Endometrium (tissue), 2 donors: Measurements from ENCODE around the gene CLRN3.

Source experiments
- FAIRE-seq: peaks from 2 replicates; lab custom pipeline; 2012; peaks lifted over from hg19 to GRCh38; lab: Jason Lieb, UNC
- donor health status: control.
- donor health status: control.

The CLRN3 gene

DNA sequence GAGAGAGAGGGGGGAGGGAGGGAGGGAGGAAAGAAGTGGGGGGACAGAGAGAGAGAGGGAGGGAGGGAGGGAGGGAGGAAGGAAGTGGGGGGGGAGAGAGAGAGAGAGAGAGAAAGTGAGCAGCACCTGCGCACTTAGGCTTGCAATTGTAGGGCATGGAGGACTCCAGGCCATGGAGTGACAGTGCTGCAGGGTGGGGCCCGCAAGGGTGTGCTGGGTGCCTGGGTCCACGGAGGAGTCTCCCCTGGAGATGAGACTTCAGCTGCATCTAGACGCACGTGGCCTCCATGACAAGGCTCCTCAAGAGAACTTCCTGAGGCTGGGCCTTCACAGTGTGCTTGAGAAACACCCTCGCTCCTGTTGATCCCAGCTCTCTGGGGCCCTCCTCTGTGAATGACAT lies 44.5 kb downstream of the CLRN3 start:
- FAIRE-seq: no peak

DNA sequence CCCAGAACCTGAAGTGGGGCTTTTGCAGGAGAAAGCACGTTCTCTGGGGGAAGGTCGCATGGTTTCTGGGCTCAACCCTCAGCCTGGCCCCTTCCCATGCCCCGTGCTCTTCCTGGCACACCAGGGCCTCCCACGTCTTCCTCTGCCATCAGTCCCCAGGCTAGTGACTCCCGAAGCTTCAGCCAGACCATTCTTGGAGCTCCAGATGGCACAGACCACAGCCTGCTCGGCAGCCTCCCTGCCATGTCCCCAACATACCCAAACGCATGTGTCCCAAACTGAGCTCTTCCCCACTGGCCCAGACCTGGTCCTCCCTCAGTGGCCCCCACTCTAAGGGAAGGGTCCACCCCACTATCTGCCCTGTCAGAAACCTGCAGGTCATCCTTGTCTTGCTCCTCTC lies 47.0 kb downstream of the CLRN3 start:
- no peak for FAIRE-seq

DNA sequence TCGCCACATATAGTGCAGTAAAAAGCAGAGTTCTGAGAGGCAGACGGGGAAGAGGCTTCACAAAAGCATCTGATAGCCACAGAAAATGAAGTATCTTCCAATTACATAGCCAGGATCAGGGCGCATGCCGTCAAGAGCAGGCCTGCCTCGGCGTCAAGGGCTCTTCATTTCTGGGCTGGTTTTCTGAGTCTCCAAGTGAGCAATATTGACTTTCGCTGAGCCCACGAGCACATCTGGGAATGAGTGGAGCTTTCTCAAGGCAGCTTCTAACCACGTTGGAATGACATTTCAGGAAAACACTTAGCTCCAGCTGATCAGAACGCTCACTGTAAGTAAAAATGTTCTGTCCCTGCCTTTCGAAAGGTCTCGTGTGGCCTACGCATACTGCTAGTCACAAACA lies 51.9 kb downstream of the CLRN3 start:
- FAIRE-seq: no peak

DNA sequence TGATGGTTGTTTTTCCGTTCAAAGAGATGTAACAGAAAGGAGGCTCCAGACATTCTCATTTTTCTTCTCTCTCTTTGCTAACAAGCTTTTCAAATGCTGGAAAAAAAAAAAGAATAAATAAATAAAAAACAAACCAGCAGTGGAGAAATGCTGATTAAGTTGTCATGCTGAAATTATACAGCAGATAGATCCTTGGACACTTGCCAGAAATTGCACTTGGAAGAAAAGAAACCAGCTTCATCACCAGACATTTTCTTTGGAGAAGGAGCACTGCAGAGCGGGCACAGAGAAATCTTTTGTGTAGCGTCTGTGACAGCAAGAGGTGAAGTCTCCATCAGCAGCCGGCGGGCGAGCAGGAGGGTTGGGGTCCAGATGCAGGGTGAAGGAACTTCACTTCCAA lies 55.8 kb downstream of the CLRN3 start:
- FAIRE-seq: no peak

DNA sequence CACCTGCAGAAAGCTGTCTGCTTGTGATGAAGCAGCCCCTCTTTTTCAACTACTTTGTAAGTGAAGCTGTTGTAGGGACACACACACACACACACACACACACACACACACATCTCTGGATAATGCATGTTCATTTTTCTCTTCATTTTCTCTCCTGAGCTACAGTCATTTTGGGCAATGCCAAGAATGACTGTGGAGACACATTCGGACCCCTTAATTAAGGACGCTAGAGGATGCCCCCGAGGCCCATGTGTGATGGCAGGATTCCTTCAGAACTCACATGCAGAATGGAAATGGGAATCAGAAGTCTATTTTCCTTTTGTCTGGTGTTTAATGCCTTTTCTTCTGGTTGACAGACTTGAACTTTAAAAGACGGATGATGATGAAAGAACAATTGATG lies 56.6 kb downstream of the CLRN3 start:
- no peak for FAIRE-seq

DNA sequence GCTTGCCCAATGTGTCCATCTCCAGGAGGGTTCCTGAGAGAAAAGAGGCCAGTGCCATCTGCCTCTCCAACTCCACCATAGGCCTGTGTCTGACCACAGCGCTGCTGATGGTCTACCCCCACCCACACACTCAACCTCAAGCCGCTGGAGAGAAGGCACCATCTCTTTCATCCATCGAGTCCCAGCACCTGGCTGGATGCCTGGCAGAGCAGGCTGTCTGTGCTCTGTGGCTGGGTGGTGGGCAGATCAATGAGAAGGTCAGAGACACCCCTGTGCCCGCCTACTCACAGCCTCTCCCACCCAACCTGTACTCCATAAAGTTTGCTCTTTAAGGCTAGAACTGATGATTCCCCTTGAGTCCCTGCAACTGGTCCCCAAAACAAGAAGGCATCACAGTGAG lies 58.0 kb downstream of the CLRN3 start:
- no peak for FAIRE-seq

DNA sequence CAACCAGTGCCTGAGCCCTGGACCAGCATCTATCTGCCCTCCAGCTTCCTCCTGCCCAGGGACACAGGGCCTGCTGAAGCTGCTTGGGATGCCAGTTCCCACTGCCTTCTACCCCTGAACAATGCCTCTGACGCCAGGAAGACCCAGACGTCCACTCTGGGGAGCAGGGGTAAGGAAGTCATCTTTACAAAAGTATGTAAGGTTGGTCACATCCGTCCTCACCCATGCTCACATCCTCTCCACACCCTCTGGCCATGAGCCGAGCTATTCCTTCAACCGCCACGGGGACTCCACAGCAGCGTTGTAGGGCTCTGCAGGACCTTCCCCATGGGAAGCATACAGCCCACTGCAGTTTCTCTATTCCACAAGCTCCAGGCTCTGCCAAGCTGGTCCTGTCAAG lies 58.5 kb downstream of the CLRN3 start:
- FAIRE-seq: no peak

DNA sequence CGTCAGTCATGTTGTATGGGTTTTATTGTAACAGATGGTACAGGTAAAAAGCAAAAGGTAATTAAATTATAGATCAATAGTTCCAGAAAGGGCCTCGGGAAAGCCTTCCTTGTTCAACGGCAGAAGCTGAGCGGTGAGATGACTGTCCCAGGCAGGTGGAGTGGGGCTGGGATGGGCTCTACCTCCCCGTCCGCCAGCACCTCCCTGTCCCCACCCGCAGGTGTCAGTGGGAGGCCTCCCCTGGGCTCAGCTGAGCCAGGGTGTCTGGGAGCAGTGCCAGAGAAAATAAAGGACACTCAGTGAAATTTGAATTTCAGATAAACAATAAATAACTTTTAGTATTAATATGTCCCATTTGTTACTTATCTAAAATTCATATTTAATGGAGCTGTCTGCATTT lies 58.9 kb downstream of the CLRN3 start:
- FAIRE-seq: no peak

DNA sequence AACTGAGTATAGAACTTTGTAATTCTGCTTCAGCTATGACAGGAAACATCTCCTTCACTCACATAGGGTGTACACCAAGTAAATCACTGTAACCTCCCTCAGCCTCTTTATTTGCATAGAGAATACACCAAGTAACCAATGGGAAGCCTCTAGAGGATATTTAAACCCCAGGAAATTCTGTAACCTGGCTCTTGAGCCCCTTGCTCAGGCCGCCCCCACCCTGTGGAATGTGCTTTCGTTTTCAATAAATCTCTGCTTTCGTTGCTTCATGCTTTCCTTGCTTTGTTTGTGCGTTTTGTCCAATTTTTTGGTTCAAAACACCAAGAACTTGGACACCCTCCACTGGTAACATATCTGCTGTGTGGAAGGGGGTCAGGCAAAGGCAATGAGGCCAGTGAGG lies 60.2 kb downstream of the CLRN3 start:
- no peak for FAIRE-seq

DNA sequence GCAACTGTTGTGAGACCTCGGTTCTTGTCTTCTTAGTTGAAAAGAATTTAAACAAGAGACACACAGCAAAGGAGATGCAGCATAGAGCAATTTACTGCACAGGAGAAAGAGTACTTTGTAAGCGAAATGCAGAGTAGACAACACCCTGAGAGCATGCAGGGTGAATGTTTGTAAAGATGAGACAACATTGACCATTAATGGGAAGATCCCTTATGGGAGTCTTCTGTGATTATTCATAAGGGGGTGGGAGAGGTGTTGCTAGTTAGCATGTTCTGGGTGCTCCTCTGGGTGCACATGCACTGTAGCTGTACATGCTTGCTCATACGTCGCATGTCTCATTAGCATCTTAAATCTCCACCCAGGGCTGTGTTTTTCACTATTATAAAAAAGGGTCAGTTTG lies 62.3 kb downstream of the CLRN3 start:
- no peak for FAIRE-seq
